SK-N-SH (cell line): ENCODE results near the gene EMILIN2.

Experiments
- ELF1 ChIP-seq: IDR thresholded peaks from 2 replicates; pipeline ENCODE4 v1.4.0; 2012
- EZH2phosphoT487 ChIP-seq: fragments of 200-600 bp; sonication (generic); IDR thresholded peaks from 2 replicates; pipeline ENCODE4 v1.6.1; 2017; ENCODE audit warnings: low read depth, mixed run types, mild to moderate bottlenecking, antibody characterized with exemption, moderate library complexity, borderline replicate concordance
- FOXM1 ChIP-seq: IDR thresholded peaks from 2 replicates; pipeline ENCODE4 v1.4.0; 2012; ENCODE audit warnings: low read depth, mild to moderate bottlenecking
- GATA2 ChIP-seq: sonication (generic); formaldehyde crosslinking; IDR thresholded peaks from 2 replicates; pipeline ENCODE4 v1.5.0; 2020; ENCODE audit warnings: mild to moderate bottlenecking, missing genetic modification reagents
- NFIC ChIP-seq: IDR thresholded peaks from 2 replicates; pipeline ENCODE4 v1.4.0; 2012; ENCODE audit warnings: borderline replicate concordance
- POLR2AphosphoS5 ChIP-seq: IDR thresholded peaks from 2 replicates; pipeline ENCODE4 v1.6.1; 2012; ENCODE audit warnings: low read depth, low read length
- RAD21 ChIP-seq: IDR thresholded peaks from 2 replicates; pipeline ENCODE4 v1.6.1; 2012; ENCODE audit warnings: mild to moderate bottlenecking, low read length
- TCF12 ChIP-seq: IDR thresholded peaks from 2 replicates; pipeline ENCODE4 v1.4.0; 2012
- TF ChIP-seq, protein P1 (sequence below): IDR thresholded peaks from 2 replicates; pipeline ENCODE4 v1.6.1; 2012; ENCODE audit warnings: mild to moderate bottlenecking, low read depth, low read length, moderate library complexity
- TF ChIP-seq, protein P2 (sequence below): fragments of 200-600 bp; sonication (generic); IDR thresholded peaks from 2 replicates; pipeline ENCODE4 v1.6.1; 2017; ENCODE audit warnings: antibody characterized with exemption, mild to moderate bottlenecking, moderate library complexity

DNA sequence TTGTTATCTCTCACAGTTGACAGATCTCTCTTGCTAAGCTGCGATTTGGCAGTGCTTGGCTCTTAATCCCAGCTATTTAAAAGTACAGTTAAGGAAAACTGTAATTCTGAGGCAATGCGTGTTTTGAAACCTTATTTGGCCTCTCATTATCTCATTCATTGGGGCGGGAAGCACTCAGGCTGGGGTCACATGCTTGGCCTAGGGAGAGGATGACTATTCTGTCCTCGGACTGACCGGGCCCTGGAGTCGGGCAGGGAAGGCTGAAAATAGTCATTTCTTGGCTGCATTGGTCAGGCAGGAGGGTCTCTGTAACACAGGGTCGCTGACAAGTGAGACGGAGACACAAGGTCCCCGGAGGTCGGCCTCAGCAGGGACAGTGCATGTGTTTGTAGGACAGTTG lies 20.2 kb upstream of the EMILIN2 start:
- TF ChIP-seq, protein P1, sequence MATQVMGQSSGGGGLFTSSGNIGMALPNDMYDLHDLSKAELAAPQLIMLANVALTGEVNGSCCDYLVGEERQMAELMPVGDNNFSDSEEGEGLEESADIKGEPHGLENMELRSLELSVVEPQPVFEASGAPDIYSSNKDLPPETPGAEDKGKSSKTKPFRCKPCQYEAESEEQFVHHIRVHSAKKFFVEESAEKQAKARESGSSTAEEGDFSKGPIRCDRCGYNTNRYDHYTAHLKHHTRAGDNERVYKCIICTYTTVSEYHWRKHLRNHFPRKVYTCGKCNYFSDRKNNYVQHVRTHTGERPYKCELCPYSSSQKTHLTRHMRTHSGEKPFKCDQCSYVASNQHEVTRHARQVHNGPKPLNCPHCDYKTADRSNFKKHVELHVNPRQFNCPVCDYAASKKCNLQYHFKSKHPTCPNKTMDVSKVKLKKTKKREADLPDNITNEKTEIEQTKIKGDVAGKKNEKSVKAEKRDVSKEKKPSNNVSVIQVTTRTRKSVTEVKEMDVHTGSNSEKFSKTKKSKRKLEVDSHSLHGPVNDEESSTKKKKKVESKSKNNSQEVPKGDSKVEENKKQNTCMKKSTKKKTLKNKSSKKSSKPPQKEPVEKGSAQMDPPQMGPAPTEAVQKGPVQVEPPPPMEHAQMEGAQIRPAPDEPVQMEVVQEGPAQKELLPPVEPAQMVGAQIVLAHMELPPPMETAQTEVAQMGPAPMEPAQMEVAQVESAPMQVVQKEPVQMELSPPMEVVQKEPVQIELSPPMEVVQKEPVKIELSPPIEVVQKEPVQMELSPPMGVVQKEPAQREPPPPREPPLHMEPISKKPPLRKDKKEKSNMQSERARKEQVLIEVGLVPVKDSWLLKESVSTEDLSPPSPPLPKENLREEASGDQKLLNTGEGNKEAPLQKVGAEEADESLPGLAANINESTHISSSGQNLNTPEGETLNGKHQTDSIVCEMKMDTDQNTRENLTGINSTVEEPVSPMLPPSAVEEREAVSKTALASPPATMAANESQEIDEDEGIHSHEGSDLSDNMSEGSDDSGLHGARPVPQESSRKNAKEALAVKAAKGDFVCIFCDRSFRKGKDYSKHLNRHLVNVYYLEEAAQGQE, result no peak
- TF ChIP-seq FOXM1 (no peak), POLR2AphosphoS5 (no peak), ELF1 (no peak), RAD21 (no peak), EZH2phosphoT487 (no peak), NFIC (no peak), TCF12 (no peak), GATA2 (CRISPR knock-in tag) (no peak)
- TF ChIP-seq, protein P2, sequence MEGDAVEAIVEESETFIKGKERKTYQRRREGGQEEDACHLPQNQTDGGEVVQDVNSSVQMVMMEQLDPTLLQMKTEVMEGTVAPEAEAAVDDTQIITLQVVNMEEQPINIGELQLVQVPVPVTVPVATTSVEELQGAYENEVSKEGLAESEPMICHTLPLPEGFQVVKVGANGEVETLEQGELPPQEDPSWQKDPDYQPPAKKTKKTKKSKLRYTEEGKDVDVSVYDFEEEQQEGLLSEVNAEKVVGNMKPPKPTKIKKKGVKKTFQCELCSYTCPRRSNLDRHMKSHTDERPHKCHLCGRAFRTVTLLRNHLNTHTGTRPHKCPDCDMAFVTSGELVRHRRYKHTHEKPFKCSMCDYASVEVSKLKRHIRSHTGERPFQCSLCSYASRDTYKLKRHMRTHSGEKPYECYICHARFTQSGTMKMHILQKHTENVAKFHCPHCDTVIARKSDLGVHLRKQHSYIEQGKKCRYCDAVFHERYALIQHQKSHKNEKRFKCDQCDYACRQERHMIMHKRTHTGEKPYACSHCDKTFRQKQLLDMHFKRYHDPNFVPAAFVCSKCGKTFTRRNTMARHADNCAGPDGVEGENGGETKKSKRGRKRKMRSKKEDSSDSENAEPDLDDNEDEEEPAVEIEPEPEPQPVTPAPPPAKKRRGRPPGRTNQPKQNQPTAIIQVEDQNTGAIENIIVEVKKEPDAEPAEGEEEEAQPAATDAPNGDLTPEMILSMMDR, result no peak
